ENCODE data around the gene LMNTD1. TPM values are rescaled to one million over a fixed set of nuclear protein-coding genes. Genes with fewer than 3 reads are reported as not detected.

LMNTD1 gene
- not detected in 2 replicates for total RNA-seq

DNA sequence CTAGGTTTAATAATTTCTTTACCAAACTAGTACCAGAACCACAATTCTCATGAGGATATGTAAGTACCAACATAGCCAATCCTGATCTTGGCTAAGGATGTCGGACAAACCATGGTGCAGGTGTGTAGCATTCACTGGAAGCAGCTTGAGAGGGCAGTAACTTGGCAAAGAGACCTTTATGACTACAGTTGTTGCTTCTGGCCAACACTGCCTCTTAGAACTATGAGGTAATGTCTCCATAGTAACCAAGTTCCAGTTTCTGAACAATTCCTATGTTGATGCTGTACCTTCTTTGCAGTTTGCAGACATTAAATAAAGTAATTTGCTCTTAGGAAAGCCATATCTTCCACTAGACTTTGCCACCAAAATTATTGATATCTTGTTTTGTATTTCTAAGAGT is at the start of gene LMNTD1:
Gene LMNTD1 (minus strand): TSS at position 186 of the 400 bp plus-strand sequence. CDS start 324 bp downstream, outside the sequence.

Measured in pericardium fibroblast (primary cell).